CD4-positive, alpha-beta T cell treated with Interleukin-1 beta for 1 hour (primary cell): ENCODE measurements around the gene MSH2.
A peak's percentile ranks its signal among the peaks of the same experiment; 100 is the strongest.
"Not testable (repeated sequence)": the region's sequence is repeated elsewhere in the genome, so short reads cannot be mapped to it uniquely, and the experiment has no call there.

ENCODE experiments used
- DNase-seq, 2 donors: peaks; one replicate each; pipeline ENCODE4 v3.0.0-alpha.2; 2020 to 2022

The MSH2 gene

DNA sequence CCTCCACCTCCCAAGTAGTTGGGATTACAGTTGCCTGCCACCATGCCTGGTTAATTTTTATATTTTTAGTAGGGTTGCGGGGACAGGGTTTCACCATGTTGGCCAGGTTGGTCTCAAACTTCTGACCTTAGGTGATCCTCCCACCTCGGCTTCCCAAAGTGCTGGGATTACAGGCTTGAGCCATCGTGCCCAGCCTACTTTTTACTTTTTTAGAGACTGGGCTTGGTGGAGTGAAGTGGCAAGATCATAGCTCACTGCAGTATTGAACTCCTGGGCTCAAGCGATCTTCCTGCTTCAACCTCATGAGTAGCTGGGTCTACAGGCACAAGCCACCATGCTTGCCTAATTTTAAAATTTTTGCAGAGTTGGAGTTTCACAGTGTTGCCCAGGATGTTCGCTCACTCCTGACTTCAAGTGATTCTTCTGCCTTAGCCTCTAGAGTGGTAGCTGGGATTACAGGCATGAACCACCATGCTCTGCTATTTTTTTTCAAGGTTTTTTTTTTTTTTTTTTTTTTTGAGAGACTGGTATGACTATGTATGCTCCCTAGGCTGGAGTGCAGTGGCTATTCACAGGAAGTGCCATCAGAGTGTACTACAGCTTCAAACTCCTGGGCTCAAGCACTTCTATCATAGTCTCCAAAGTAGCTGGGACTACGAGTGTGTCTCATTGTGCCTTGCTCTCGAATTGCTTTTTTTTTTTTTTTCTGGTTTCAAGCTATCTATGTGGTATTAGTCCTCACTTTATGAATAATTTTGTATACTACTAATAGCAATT, 11.9 kb downstream of the MSH2 start:
- DNase-seq: no peak

DNA sequence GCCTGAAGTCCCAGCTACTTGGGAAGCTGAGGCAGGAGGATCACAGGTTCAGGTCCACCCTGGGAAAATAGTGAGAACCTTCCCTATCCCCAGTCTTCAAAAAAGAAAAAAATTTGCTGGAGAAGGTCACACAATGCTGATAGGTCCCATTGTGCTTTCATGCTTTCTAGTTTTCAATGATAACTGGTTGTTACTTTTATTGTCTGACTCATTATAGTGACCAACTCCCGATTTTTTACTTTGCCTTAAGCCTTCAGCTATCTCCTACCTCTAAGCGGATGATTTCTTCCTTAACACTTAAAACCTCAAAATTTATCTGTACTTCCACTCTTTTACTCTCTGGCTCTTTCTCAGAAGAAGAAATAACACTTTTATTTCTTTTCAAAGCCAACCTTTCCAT, 17.3 kb downstream of the MSH2 start:
- DNase-seq: no peak

DNA sequence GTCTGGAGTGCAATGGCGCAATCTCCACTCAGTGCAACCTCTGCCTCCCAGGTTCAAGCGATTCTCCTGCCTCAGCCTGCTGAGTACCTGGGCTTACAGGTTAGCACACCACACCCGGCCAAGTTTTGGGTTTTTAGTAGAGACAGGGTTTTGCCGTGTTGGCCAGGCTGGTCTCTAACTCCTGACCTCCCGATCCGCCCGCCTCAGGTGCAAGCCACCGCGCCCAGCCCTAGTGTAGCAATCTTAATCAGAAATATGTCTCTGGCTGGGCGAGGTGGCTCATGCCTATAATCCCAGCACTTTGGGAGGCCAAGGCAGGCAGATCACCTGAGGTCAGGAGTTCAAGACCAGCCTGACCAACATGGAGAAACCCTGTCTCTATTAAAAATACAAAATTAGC, 17.7 kb downstream of the MSH2 start:
- not testable (repeated sequence) for DNase-seq

DNA sequence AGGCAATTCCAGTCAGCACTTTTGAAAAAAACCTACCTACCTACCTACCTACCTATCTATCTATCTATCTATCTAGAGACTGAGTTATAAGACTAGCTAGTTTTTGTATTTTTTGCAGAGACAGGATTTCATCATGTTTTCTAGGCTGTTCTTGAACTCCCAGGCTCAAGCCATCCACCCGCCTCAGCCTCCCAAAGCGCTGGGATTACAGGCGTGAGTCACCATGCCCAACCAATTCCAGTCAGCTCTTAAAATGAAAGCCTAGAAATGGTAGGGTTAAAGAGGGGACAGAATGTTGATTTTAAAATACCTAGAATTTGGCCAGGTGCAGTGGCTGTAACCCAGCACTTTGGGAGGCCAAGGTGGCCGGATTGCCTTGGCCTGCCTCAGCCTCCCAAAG, 19.1 kb downstream of the MSH2 start:
- DNase-seq: no peak

DNA sequence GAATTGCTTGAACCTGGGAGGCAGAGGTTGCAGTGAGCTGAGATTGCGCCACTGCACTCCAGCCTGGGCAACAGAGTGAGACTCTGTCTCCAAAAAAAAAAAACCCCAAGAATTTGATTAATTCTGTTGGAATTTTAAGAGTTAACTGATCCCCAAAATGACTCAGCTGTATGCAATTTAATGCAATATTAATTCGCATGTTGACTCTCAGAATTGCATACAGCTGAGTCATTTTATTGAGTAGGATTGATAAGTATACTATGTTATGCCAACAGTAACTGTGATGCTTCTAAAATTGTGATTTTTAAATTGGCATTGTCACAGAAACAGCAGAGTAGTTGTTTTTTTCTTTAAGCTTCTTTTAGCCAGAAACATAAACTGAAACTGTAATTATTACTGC, 19.6 kb downstream of the MSH2 start:
- no peak for DNase-seq

DNA sequence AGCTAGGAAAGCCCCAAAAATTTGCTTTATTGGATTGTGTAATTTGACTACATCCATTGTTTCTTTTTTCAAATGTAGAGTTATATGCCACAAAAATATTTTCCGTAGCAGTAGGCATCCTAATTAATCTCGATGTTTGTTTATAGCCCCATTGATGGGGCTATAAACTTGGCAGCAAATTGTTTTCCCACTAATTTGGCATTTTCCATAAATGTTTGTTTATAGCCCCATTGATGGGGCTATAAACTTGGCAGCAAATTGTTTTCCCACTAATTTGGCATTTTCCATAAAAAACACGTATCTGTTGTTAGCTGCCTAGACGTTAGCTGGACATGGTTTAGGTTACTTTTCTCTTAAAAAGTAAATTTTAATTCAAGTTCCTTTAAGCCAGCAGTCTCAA, 23.8 kb downstream of the MSH2 start:
- no peak for DNase-seq

DNA sequence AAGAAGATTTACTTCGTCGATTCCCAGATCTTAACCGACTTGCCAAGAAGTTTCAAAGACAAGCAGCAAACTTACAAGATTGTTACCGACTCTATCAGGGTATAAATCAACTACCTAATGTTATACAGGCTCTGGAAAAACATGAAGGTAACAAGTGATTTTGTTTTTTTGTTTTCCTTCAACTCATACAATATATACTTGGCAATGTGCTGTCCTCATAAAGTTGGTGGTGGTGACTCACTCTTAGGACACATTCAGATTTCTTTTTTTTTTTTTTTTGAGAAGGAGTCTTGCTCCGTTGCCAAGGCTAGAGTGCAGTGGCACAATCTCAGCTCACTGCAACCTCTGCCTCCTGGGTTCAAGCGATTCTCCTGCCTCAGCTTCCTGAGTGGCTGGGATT, 26.8 kb downstream of the MSH2 start:
- DNase-seq: no peak

DNA sequence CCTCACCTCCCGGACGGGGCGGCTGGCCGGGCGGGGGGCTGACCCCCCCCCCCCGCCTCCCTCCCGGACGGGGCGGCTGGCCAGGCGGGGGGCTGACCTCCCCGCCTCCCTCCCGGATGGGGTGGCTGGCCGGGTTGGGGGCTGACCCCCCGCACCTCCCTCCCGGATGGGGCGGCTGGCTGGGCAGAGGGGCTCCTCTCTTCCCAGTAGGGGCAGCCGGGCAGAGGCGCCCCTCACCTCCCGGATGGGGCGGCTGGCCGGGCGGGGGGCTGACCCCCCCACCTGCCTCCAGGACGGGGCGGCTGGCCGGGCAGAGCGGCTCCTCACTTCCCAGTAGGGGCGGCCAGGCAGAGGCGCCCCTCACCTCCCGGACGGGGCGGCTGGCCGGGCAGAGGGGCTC, 30.1 kb downstream of the MSH2 start:
- DNase-seq: not testable (repeated sequence)

DNA sequence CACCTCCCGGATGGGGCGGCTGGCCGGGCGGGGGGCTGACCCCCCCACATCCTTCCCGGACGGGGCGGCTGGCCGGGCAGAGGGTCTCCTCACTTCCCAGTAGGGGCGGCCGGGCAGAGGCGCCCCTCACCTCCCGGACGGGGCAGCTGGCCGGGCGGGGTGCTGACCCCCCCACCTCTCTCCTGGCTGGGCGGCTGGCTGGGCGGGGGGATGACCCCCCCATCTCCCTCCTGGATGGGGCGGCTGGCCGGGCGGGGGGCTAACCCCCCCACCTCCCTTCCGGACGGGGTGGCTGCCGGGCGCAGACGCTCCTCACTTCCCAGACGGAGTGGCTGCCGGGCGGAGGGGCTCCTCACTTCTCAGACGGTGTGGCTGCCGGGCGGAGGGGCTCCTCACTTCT, 30.5 kb downstream of the MSH2 start:
- not testable (repeated sequence) for DNase-seq

DNA sequence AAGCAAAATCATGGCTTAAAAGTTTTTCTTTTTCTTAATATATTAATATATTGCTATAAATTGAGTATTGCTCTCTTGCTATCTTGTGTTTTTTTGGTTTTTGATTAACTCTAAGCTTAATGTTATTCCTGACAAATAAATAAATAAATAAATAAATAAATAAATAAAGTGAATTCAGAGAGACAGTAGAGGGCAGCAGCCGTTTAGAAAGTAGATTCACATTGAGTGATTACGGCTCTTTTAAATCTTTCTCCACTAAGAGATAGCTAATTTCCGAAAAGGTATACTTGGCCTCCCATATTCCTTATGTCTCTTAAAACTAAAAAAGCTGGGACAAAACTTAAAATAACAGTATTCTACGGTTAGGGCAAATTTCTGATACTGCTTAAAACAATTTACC, 34.3 kb downstream of the MSH2 start:
- DNase-seq: no peak

DNA sequence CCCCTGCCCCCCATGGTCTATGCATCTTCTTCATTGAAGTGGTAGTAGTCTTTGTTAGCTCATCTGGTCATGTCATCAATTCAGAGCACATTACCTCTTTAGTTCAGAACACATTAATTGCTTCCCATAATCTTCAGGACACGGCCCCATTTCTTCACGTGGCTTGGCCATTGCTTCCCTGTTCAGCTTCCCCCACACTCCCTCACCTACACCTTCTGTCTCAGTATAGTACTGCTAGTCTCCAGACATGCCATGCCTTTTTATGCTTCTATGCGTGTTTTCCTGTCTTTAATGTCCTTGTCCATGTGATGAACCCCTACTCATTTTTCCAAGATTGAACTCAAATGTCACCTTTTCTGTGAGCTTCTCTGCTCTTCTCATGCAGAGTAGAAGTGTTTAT, 35.1 kb downstream of the MSH2 start:
- no peak for DNase-seq

DNA sequence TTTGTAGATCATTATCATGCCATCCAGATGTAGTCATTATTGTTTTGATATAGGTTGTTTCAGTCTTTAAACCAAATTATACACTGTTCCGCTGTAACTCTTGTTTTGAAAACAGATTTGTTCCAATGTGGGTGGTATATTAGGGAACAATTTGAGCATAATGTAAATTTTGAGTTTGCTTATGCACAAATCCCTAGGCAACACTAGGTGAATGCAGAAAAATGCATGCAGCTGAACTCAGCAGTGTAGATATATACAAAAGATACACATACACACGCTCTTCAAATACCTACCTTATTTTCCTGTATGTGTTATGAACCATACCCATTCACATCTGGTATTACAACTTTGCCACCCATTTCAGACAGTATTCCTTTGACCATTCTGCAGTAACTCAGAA, 35.8 kb downstream of the MSH2 start:
- no peak for DNase-seq

DNA sequence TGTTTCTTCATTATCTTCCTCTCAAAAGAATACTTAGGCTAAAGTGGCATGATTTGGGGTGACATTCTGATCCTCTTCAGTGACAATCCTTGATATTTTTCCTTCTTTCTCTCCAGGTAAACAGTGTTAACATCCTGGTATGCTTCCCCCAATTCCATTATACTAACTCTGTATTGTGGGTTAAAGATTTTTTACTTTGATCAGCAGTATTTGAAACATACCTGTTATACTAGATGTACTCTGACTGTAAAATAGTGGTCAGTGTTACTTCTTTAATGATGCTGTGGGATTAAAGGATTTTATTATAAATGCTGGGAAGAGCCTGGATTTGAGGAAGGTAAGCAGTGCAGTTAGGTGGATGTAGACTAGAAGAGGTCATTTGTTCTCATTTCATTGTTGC, 48.8 kb downstream of the MSH2 start:
- no peak for DNase-seq

DNA sequence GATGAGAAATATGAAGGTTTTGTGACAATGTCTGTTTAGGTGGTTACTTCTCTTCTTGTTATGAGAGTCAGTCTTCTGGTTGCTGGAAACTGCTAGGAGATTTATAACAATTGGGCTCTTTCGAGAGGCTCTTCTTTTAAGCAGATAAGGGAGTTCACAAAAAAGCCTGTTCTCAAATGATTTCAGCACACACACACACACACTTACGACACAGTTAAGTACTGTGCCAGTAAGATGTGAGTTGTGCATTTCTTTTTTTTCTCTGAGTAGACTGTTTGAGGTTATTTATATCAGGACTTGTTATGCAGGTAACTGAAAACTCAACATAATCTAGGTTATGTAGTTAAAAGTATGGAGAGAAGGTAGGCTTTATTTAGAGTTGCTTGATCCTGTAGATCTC, 49.8 kb downstream of the MSH2 start:
- no peak for DNase-seq

DNA sequence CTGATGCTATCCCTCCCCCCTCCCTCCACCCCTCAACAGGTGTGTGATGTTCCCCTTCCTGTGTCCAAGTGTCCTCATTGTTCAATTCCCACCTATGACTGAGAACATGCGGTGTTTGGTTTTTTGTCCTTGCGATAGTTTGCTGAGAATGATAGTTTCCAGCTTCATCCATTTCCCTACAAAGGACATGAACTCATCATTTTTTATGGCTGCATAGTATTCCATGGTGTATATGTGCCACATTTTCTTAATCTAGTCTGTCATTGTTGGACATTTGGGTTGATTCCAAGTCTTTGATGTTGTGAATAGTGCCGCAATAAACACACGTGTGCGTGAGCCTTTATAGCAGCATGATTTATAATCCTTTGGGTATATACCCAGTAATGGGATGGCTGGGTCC, 51.9 kb downstream of the MSH2 start:
- DNase-seq: not testable (repeated sequence)

DNA sequence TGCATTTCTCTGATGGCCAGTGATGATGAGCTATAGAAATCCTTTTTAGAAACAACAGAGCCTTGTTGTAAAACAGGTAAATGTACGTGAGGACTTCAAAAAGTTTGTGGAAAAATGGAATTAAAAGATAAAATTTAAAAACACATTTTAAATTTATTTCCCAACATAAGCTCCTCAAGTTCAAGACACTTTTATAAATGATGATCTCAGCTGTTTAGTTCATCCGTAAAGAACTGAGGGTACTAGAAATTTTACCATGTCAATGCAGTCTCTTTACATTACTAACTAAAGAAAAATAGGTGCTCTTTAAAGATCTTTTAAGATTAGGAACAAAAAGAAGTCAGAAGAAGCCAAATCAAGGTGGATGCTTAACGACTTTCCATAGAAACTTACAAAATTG, 52.5 kb downstream of the MSH2 start:
- no peak for DNase-seq

DNA sequence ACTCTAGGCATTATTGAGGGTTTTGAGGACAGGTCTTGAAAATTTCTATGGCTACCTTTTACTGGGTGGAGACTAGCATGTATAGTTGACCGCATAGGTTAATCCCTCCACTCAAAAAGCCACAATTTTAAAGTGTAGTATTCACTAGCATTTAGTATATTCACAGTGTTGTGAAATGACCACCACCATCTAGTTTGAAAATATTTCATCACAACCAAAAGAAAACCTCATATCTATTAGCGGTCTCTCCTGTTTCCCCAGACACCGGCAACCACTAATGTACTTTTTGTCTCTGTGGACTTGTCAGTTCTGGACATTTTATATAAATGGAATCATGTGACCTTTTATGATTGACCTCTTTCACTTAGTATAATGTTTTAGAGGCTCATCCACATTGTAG, 53.9 kb downstream of the MSH2 start:
- no peak for DNase-seq

DNA sequence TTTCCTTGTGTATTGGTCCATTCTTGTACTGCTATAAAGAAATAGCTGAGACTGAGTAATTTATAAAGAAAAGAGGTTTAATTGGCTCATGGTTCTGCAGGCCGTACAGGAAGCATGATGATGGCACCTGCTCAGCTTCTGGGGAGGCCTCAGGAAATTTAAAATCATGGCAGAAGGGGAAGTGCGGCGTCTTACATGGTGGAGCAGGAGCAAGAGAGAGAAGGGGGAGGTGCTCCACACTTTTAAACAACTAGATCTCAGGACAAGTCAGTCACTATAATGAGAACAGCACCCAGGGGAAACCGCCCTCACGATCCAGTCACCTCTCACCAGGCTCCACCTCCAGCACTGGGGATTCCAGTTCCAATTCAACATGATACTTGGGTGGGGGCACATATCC, 54.3 kb downstream of the MSH2 start:
- peak in 1 of 2 donors; percentile 3 for DNase-seq

DNA sequence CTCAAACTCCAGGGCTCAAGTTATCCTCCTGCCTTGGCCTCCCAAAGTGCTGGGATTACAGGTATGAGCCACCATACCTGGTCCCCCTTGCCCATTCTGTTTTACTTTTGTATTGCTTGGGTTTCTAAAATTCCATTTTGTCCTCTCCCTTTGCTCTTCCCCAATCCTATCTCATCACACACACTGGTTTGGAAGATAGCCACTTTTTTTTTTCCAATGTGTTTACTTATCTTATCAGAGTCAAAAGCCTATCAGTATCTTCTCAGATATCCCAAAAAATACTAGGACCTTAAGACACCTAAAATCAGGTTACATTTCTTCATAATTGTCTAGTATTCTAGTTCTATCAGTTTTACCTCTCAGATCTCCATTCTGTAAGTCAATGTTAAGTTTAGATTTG, 56.1 kb downstream of the MSH2 start:
- DNase-seq: no peak

DNA sequence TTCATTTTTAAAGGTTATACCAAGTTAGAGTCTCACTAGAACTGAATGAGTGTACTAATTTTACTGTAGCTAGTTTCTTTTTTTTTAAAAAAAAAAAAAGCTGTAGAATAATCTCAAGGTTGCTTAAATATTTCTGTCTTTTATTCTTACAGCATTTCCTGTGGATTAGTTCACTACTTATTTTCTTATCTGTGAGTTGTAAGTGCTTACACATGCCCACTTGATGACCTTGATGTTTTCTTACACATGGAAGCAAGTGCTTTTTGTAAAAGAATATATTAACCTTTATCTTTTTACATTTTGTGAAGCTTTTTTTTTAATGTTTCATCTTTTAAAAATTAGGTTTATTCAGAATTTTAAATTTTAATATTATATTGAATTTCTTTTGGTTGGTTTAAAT, 57.8 kb downstream of the MSH2 start:
- DNase-seq: no peak

DNA sequence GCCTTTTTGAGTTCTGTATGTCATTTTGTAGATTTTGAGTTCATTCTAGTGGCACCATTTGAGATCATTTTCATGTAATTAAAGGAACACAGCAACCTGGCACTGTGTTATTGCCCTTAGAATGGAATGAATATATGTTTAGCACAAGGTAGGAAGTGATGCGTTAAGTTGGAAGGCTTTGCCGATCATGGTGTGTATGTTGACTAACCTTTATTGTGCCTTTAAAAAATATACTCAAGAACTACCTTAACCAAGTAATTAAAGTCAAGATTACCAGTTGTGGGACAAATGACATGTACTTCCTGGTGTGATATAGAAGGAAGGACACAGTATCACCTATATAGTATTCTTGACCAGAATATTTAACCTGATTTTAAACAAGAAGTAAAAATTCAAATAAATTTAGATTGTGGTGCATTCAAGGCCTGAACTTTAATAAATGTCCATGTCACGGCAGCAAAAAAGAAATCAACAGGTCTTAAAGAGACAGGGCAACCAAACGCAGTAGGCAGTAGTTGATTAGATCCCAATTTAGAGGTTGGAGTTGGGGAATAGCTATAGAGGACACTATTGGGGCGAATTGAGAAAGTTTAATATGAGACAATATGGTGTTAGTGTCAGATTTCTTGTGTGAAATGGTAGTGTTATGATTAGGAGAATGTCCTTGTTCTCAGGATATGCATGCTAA, 68.6 kb downstream of the MSH2 start:
- no peak for DNase-seq

DNA sequence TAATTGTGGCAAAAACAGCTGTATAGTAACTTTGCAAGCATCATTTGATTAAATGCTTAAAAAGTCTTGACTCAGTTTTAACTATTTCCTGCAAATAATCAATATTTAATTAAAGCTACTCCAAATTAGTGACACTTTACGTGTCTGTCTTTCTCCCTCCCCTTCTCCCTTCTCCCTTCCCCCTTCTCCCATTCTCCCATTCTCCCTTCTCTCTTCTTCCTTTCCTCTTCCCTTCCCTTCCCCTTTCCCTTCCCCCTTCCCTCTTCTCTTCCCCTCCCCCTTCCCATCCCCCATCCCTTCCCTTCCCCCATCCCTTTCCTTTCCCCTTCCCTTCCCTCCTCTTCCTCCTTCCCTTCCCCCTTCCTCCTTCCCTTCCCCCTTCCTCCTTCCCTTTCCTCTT, 76.9 kb downstream of the MSH2 start:
- no peak for DNase-seq

DNA sequence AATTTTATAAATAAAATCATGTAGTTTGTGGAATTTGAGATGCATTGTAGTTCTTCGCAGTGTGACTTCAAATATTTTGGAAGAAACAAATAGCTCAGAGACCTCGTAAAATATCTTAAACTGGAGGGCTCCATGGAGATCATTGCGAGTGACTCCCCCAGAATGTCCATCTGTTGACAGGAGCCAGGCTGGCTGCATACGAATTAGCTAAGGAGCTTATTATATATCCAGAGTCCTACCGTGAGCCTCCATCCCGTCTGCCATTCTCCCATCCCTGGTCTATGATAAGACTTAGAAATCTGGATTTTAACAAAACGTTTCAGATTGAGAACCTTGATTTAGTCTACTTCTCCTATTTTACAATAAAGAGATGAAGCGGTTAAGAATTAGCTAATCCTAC, 80.2 kb downstream of the MSH2 start:
- DNase-seq: no peak

DNA sequence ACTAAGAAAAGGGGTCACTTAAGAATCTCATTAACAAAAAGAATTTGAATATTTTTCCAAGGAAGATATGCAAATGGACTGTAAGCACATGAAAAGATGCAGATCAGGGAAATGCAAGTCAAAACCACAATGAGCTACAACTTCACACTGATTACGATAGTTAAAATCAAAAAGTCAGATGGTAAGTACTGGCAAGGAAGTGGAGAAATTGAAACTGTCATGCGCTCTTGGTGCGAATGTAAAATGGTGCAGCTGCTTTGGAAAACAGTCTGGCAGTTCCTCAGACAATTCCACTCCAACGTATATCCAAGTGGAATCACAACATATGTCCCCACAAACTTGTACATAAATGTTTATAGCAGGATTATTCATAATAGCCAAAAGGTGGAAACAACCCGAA, 81.4 kb downstream of the MSH2 start:
- no peak for DNase-seq

DNA sequence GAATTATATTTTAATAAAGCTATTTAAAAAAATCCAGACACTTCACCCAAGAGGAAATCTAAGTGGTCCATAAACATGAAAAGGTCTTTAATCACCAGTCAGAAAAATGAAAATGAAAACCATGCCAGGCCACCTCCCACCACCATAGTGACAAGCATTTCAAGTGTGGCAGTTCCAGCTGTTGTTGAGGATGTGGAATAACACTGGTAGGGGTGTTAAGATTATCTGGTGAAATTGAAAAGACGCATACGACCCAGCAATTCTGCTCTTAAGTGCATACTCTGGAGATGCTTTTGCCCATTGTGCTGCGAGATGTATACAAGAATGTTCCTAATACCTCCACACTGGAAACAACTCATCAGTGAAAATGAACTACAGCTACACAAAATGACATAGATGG, 82.2 kb downstream of the MSH2 start:
- DNase-seq: no peak
